ENCODE results near the gene GABRG3. TPM values are rescaled to one million over a fixed set of nuclear protein-coding genes. Genes with fewer than 3 reads are reported as not detected.

Gene GABRG3
- total RNA-seq, 1 experiment from 2014 or later = 3.4 TPM

- in situ Hi-C loops (cut with HindIII; ENCODE audit: low sequenced_read_pairs) = no loop called here
- DNase-seq (ENCODE audit: low spot score) = no peak
These were observed 287.3 kb downstream of the GABRG3 start for GRCh38 chr15:27258287-27258686.

- in situ Hi-C loops (cut with HindIII; ENCODE audit: low sequenced_read_pairs) = no loop called here
These were observed 289.5 kb downstream of the GABRG3 start for GRCh38 chr15:27260523-27260922.

GRCh38 chr15:27268923-27269322, 297.9 kb downstream of the GABRG3 start:
- in situ Hi-C loops (cut with HindIII; ENCODE audit: low sequenced_read_pairs) = no loop called here
- no peak for DNase-seq (ENCODE audit: low spot score)

More at GRCh38 chr15:27260523-27260922, 289.5 kb downstream of the GABRG3 start:
- DNase-seq (ENCODE audit: low spot score) = no peak

- no peak for DNase-seq (ENCODE audit: low spot score)
- in situ Hi-C loops (cut with HindIII; ENCODE audit: low sequenced_read_pairs) = no loop called here
These were observed 300.3 kb downstream of the GABRG3 start for GRCh38 chr15:27271258-27271657.

- in situ Hi-C loops (cut with HindIII; ENCODE audit: low sequenced_read_pairs) = no loop called here
These were observed 301.4 kb downstream of the GABRG3 start for GRCh38 chr15:27272427-27272826.

GRCh38 chr15:27273506-27273905, 302.5 kb downstream of the GABRG3 start:
- in situ Hi-C loops (cut with HindIII; ENCODE audit: low sequenced_read_pairs) = no loop called here
- DNase-seq (ENCODE audit: low spot score) = no peak

More at GRCh38 chr15:27272427-27272826, 301.4 kb downstream of the GABRG3 start:
- no peak for DNase-seq (ENCODE audit: low spot score)

- DNase-seq (ENCODE audit: low spot score) = no peak
These were observed 307.8 kb downstream of the GABRG3 start for GRCh38 chr15:27278761-27279160.

GRCh38 chr15:27292641-27293040, 321.7 kb downstream of the GABRG3 start:
- no peak for DNase-seq (ENCODE audit: low spot score)
- in situ Hi-C loops (cut with HindIII; ENCODE audit: low sequenced_read_pairs) = no loop called here

More at GRCh38 chr15:27278761-27279160, 307.8 kb downstream of the GABRG3 start:
- in situ Hi-C loops (cut with HindIII; ENCODE audit: low sequenced_read_pairs) = no loop called here

GRCh38 chr15:27293607-27294006, 322.6 kb downstream of the GABRG3 start:
- in situ Hi-C loops (cut with HindIII; ENCODE audit: low sequenced_read_pairs) = no loop called here
- DNase-seq (ENCODE audit: low spot score) = no peak

- in situ Hi-C loops (cut with HindIII; ENCODE audit: low sequenced_read_pairs) = no loop called here
- no peak for DNase-seq (ENCODE audit: low spot score)
These were observed 346.8 kb downstream of the GABRG3 start for GRCh38 chr15:27317736-27318135.

- no peak for DNase-seq (ENCODE audit: low spot score)
- in situ Hi-C loops (cut with HindIII; ENCODE audit: low sequenced_read_pairs) = no loop called here
These were observed 352.8 kb downstream of the GABRG3 start for GRCh38 chr15:27323801-27324200.

- DNase-seq (ENCODE audit: low spot score) = no peak
- in situ Hi-C loops (cut with HindIII; ENCODE audit: low sequenced_read_pairs) = no loop called here
These were observed 354.1 kb downstream of the GABRG3 start for GRCh38 chr15:27324886-27325615.

- in situ Hi-C loops (cut with HindIII; ENCODE audit: low sequenced_read_pairs) = no loop called here
- DNase-seq (ENCODE audit: low spot score) = no peak
These were observed 356.6 kb downstream of the GABRG3 start for GRCh38 chr15:27327467-27328025.

- DNase-seq (ENCODE audit: low spot score) = no peak
- in situ Hi-C loops (cut with HindIII; ENCODE audit: low sequenced_read_pairs) = no loop called here
These were observed 357.2 kb downstream of the GABRG3 start for GRCh38 chr15:27328186-27328585.

- DNase-seq (ENCODE audit: low spot score) = peak; percentile 1
- in situ Hi-C loops (cut with HindIII; ENCODE audit: low sequenced_read_pairs) = no loop called here
These were observed 357.6 kb downstream of the GABRG3 start for GRCh38 chr15:27328608-27329007.

GRCh38 chr15:27330326-27330725, 359.3 kb downstream of the GABRG3 start:
- in situ Hi-C loops (cut with HindIII; ENCODE audit: low sequenced_read_pairs) = no loop called here
- DNase-seq (ENCODE audit: low spot score) = no peak

- DNase-seq (ENCODE audit: low spot score) = no peak
- in situ Hi-C loops (cut with HindIII; ENCODE audit: low sequenced_read_pairs) = no loop called here
These were observed 365.7 kb downstream of the GABRG3 start for GRCh38 chr15:27336676-27337075.

GRCh38 chr15:27339138-27339537, 368.2 kb downstream of the GABRG3 start:
- no peak for DNase-seq (ENCODE audit: low spot score)
- in situ Hi-C loops (cut with HindIII; ENCODE audit: low sequenced_read_pairs) = no loop called here

GRCh38 chr15:27341780-27342343, 370.9 kb downstream of the GABRG3 start:
- no peak for DNase-seq (ENCODE audit: low spot score)
- in situ Hi-C loops (cut with HindIII; ENCODE audit: low sequenced_read_pairs) = no loop called here

- in situ Hi-C loops (cut with HindIII; ENCODE audit: low sequenced_read_pairs) = no loop called here
- no peak for DNase-seq (ENCODE audit: low spot score)
These were observed 372.0 kb downstream of the GABRG3 start for GRCh38 chr15:27342991-27343390.

- no peak for DNase-seq (ENCODE audit: low spot score)
- in situ Hi-C loops (cut with HindIII; ENCODE audit: low sequenced_read_pairs) = no loop called here
These were observed 381.2 kb downstream of the GABRG3 start for GRCh38 chr15:27352136-27352535.
